ENCODE data around the gene ALKBH5. TPM values are rescaled to one million over a fixed set of nuclear protein-coding genes. Genes with fewer than 3 reads are reported as not detected.

ALKBH5 gene
- total and polyA plus RNA-seq, 2 experiments from 2014 or later = 81.9 to 161 TPM

GRCh38 chr17:18159551-18160120, 24.0 kb upstream of the ALKBH5 start:
- Histone ChIP-seq H2AFZ (no peak overlapping the region), H3K27me3 (replicated peaks; ENCODE audit: insufficient read depth) (no peaks in the 10 kb centered on the region), H3K4me3 (no peak overlapping the region), H3K27ac (no peak overlapping the region; the same call in 1 of the 2 replicates), H3F3A (ENCODE audit: insufficient read depth) (peaks cover 8% of the 10 kb centered on the region), H3K4me1 (ENCODE audit: insufficient read depth) (peaks cover 13% of the 10 kb centered on the region; the same call in 1 of the 2 replicates), H3K79me2 (ENCODE audit: insufficient read depth) (no peaks in the 10 kb centered on the region), H3K9me3 (ENCODE audit: low read depth) (no peaks in the 10 kb centered on the region), H3K9me2 (ENCODE audit: insufficient read depth) (no peaks in the 10 kb centered on the region), H4K20me1 (ENCODE audit: insufficient read depth) (no peaks in the 10 kb centered on the region), H3K9ac (no peak overlapping the region), H3K36me3 (ENCODE audit: low read depth) (no peaks in the 10 kb centered on the region), H3K4me2 (ENCODE audit: unreplicated experiment) (no peak overlapping the region)
- 73 to 81% methylated on average over 3 of the region's 3 CpGs for WGBS, 2 experiments (ENCODE audit: low coverage in 1 of 2, low lambda C conversion rate in 2 of 2, missing lambda C conversion rate in 2 of 2)
- TF ChIP-seq EZH2phosphoT487 (IDR thresholded peaks at IDR 0.05; ENCODE audit: insufficient read depth, low read depth) (no peak), EZH2 (IDR thresholded peaks at IDR 0.05; ENCODE audit: insufficient read depth, poor library complexity, severe bottlenecking) (no peak)
- in situ Hi-C loops (cut with MboI) = no loop called here
- peak; percentile 53 for DNase-seq

GRCh38 chr17:18160128-18160856, 23.3 kb upstream of the ALKBH5 start:
- Histone ChIP-seq H3K79me2 (ENCODE audit: insufficient read depth) (no peaks in the 10 kb centered on the region), H2AFZ (no peak overlapping the region), H3K27me3 (replicated peaks; ENCODE audit: insufficient read depth) (no peaks in the 10 kb centered on the region), H3K4me3 (no peak overlapping the region), H3K4me1 (ENCODE audit: insufficient read depth) (peaks cover 13% of the 10 kb centered on the region; the same call in 1 of the 2 replicates), H3K27ac (no peak overlapping the region; the same call in 1 of the 2 replicates), H3K9me3 (ENCODE audit: low read depth) (no peaks in the 10 kb centered on the region), H3K36me3 (ENCODE audit: low read depth) (no peaks in the 10 kb centered on the region), H3F3A (ENCODE audit: insufficient read depth) (peaks cover 8% of the 10 kb centered on the region), H3K9ac (no peak overlapping the region), H3K4me2 (ENCODE audit: unreplicated experiment) (no peak overlapping the region), H4K20me1 (ENCODE audit: insufficient read depth) (no peaks in the 10 kb centered on the region), H3K9me2 (ENCODE audit: insufficient read depth) (no peaks in the 10 kb centered on the region)
- TF ChIP-seq EZH2phosphoT487 (IDR thresholded peaks at IDR 0.05; ENCODE audit: insufficient read depth, low read depth) (no peak), EZH2 (IDR thresholded peaks at IDR 0.05; ENCODE audit: insufficient read depth, poor library complexity, severe bottlenecking) (no peak)
- in situ Hi-C loops (cut with MboI) = no loop called here
- whole genome bisulfite sequencing, 2 experiments (ENCODE audit: low coverage in 1 of 2, low lambda C conversion rate in 2 of 2, missing lambda C conversion rate in 2 of 2) = 82% methylated on average over 5 of the region's 5 CpGs
- DNase-seq = peak; percentile 27

- H3K4me3 ChIP-seq = no peak overlapping the region
- H2AFZ ChIP-seq = no peak overlapping the region
- no peaks in the 10 kb centered on the region for H3K36me3 ChIP-seq (ENCODE audit: low read depth)
- peaks cover 13% of the 10 kb centered on the region; the same call in 1 of the 2 replicates for H3K4me1 ChIP-seq (ENCODE audit: insufficient read depth)
- in situ Hi-C loops (cut with MboI) = no loop called here
- peaks cover 8% of the 10 kb centered on the region for H3F3A ChIP-seq (ENCODE audit: insufficient read depth)
- no peak overlapping the region for H3K27ac ChIP-seq
- H4K20me1 ChIP-seq (ENCODE audit: insufficient read depth) = no peaks in the 10 kb centered on the region
- DNase-seq = peak; percentile 33
- H3K4me2 ChIP-seq (ENCODE audit: unreplicated experiment) = no peak overlapping the region
- no peaks in the 10 kb centered on the region for H3K79me2 ChIP-seq (ENCODE audit: insufficient read depth)
- no peak overlapping the region for H3K9ac ChIP-seq
- H3K27me3 ChIP-seq (replicated peaks; ENCODE audit: insufficient read depth) = no peaks in the 10 kb centered on the region
- H3K9me3 ChIP-seq (ENCODE audit: low read depth) = no peaks in the 10 kb centered on the region
- TF ChIP-seq EZH2phosphoT487 (IDR thresholded peaks at IDR 0.05; ENCODE audit: insufficient read depth, low read depth) (no peak), EZH2 (IDR thresholded peaks at IDR 0.05; ENCODE audit: insufficient read depth, poor library complexity, severe bottlenecking) (no peak)
- 75 to 77% methylated on average over 12 of the region's 12 CpGs for WGBS, 2 experiments (ENCODE audit: low coverage in 1 of 2, low lambda C conversion rate in 2 of 2, missing lambda C conversion rate in 2 of 2)
- no peaks in the 10 kb centered on the region for H3K9me2 ChIP-seq (ENCODE audit: insufficient read depth)
These were observed 22.2 kb upstream of the ALKBH5 start for GRCh38 chr17:18161207-18162145.

GRCh38 chr17:18163547-18163946, 20.1 kb upstream of the ALKBH5 start:
- H3K9me3 ChIP-seq (ENCODE audit: low read depth) = no peaks in the 10 kb centered on the region
- no peaks in the 10 kb centered on the region for H3K27me3 ChIP-seq (replicated peaks; ENCODE audit: insufficient read depth)
- in situ Hi-C loops (cut with MboI) = no loop called here
- H3K4me1 ChIP-seq (ENCODE audit: insufficient read depth) = peaks cover 13% of the 10 kb centered on the region; the same call in 1 of the 2 replicates
- H3K27ac ChIP-seq = no peak overlapping the region
- H3K9ac ChIP-seq = no peak overlapping the region
- no peaks in the 10 kb centered on the region for H3K79me2 ChIP-seq (ENCODE audit: insufficient read depth)
- H3K4me2 ChIP-seq (ENCODE audit: unreplicated experiment) = no peak overlapping the region
- no peak overlapping the region for H3K4me3 ChIP-seq
- peaks cover 8% of the 10 kb centered on the region; the same call in 1 of the 2 replicates for H3F3A ChIP-seq (ENCODE audit: insufficient read depth)
- H2AFZ ChIP-seq = no peak overlapping the region
- no peak for DNase-seq
- 79 to 83% methylated on average over 7 of the region's 7 CpGs for WGBS, 2 experiments (ENCODE audit: low coverage in 1 of 2, low lambda C conversion rate in 2 of 2, missing lambda C conversion rate in 2 of 2)
- no peak for TF ChIP-seq EZH2phosphoT487 (IDR thresholded peaks at IDR 0.05; ENCODE audit: insufficient read depth, low read depth)
- TF ChIP-seq EZH2 (IDR thresholded peaks at IDR 0.05; ENCODE audit: insufficient read depth, poor library complexity, severe bottlenecking) = no peak
- H3K9me2 ChIP-seq (ENCODE audit: insufficient read depth) = no peaks in the 10 kb centered on the region
- no peaks in the 10 kb centered on the region for H4K20me1 ChIP-seq (ENCODE audit: insufficient read depth)
- no peaks in the 10 kb centered on the region for H3K36me3 ChIP-seq (ENCODE audit: low read depth)

All from GM23248 (cell line).